GM08714 (cell line): ENCODE data around the gene ANKRD6.

Source experiments
- H3K4me3 ChIP-seq: fragments of 200-500 bp; sonication (Bioruptor generic); 2 replicates; pipeline ENCODE4 v1.5.1; 2014; ENCODE audit warnings: mild to moderate bottlenecking, low read length, inconsistent platforms
- ZNF274 ChIP-seq: IDR thresholded peaks from 2 replicates; pipeline ENCODE4 v1.6.1; 2012; ENCODE audit warnings: mild to moderate bottlenecking, low read depth, low read length

Gene ANKRD6

GRCh38 chr6:89471287-89471867 lies 38.4 kb downstream of the ANKRD6 start:
- TF ChIP-seq ZNF274: no peak
- H3K4me3 ChIP-seq: no peak overlapping the region

- no peak overlapping the region for H3K4me3 ChIP-seq
- TF ChIP-seq ZNF274: no peak
Observed at GRCh38 chr6:89475101-89475500, 42.1 kb downstream of the ANKRD6 start.

- TF ChIP-seq ZNF274: no peak
- no peak overlapping the region for H3K4me3 ChIP-seq
Observed at GRCh38 chr6:89475634-89476033, 42.7 kb downstream of the ANKRD6 start.

GRCh38 chr6:89479897-89480296 lies 46.9 kb downstream of the ANKRD6 start:
- no peak for TF ChIP-seq ZNF274
- no peak overlapping the region for H3K4me3 ChIP-seq

- no peak overlapping the region for H3K4me3 ChIP-seq
- TF ChIP-seq ZNF274: no peak
Observed at GRCh38 chr6:89481695-89482094, 48.7 kb downstream of the ANKRD6 start.

GRCh38 chr6:89482126-89482525 lies 49.2 kb downstream of the ANKRD6 start:
- H3K4me3 ChIP-seq: no peak overlapping the region

GRCh38 chr6:89483111-89483720 lies 50.3 kb downstream of the ANKRD6 start:
- no peak for TF ChIP-seq ZNF274
- no peak overlapping the region for H3K4me3 ChIP-seq

More at GRCh38 chr6:89482126-89482525, 49.2 kb downstream of the ANKRD6 start:
- TF ChIP-seq ZNF274: no peak

- H3K4me3 ChIP-seq: no peak overlapping the region
- no peak for TF ChIP-seq ZNF274
Observed at GRCh38 chr6:89485320-89485719, 52.4 kb downstream of the ANKRD6 start.

GRCh38 chr6:89487864-89488263 lies 54.9 kb downstream of the ANKRD6 start:
- H3K4me3 ChIP-seq: no peak overlapping the region
- TF ChIP-seq ZNF274: no peak

GRCh38 chr6:89488438-89488837 lies 55.5 kb downstream of the ANKRD6 start:
- TF ChIP-seq ZNF274: no peak
- no peak overlapping the region for H3K4me3 ChIP-seq

GRCh38 chr6:89489078-89489477 lies 56.1 kb downstream of the ANKRD6 start:
- no peak for TF ChIP-seq ZNF274
- no peak overlapping the region for H3K4me3 ChIP-seq

- no peak overlapping the region for H3K4me3 ChIP-seq
- TF ChIP-seq ZNF274: no peak
Observed at GRCh38 chr6:89492025-89492640, 59.2 kb downstream of the ANKRD6 start.

GRCh38 chr6:89494131-89494793 lies 61.3 kb downstream of the ANKRD6 start:
- H3K4me3 ChIP-seq: no peak overlapping the region
- no peak for TF ChIP-seq ZNF274

- H3K4me3 ChIP-seq: no peak overlapping the region
- no peak for TF ChIP-seq ZNF274
Observed at GRCh38 chr6:89495961-89496535, 63.1 kb downstream of the ANKRD6 start.
